Breast epithelium (tissue), 4 donors: ENCODE measurements around the gene SLC35F1. TPM values are rescaled to one million over a fixed set of nuclear protein-coding genes. Genes with fewer than 3 reads are reported as not detected.

ENCODE experiments used
- DNase-seq, 2 donors: peaks; one replicate each; pipeline ENCODE4 v3.0.0-alpha.2; 2019; ENCODE audit warnings: low spot score in 2 of 2
- H3K27ac ChIP-seq, 2 donors: fragments of 200-600 bp; sonication (generic) in 1 of 2; one replicate each; pipeline ENCODE4 v1.5.1; 2016 to 2019; ENCODE audit warnings: mild to moderate bottlenecking in 1 of 2
- H3K27me3 ChIP-seq, 2 donors: fragments of 200-600 bp; sonication (generic) in 1 of 2; one replicate each; pipeline versions ENCODE4 v1.5.1 to v1.6.0; 2017 to 2019; ENCODE audit warnings: control low read depth in 1 of 2, mild to moderate bottlenecking in 1 of 2
- H3K36me3 ChIP-seq: fragments of 200-600 bp; one replicate; pipeline ENCODE4 v1.5.1; 2019
- H3K4me1 ChIP-seq, 2 donors: fragments of 200-600 bp; sonication (generic); one replicate each; pipeline ENCODE4 v1.5.1; 2016 to 2019; ENCODE audit warnings: control low read depth in 1 of 2
- H3K4me3 ChIP-seq, 3 donors: fragments of 200-600 bp; sonication (generic); 1 replicate in 2 of 3; 2 replicates in 1 of 3; pipeline ENCODE4 v1.5.1; 2016 to 2019; ENCODE audit warnings: mild to moderate bottlenecking in 3 of 3, moderate library complexity in 2 of 3
- H3K9me3 ChIP-seq, 2 donors: fragments of 200-600 bp; sonication (generic) in 1 of 2; one replicate each; pipeline ENCODE4 v1.5.1; 2016 to 2019; ENCODE audit warnings: control low read depth in 1 of 2
- CTCF ChIP-seq, 3 donors: fragments of 450-650 bp; IDR thresholded peaks; one replicate each; pipeline ENCODE4 v1.5.1; 2016 to 2017; ENCODE audit warnings: antibody characterized with exemption in 3 of 3, mild to moderate bottlenecking in 3 of 3, moderate library complexity in 3 of 3
- POLR2A ChIP-seq: fragments of 450-650 bp; IDR thresholded peaks from one replicate; pipeline ENCODE4 v1.6.1; 2016; ENCODE audit warnings: antibody characterized with exemption, mild to moderate bottlenecking, moderate library complexity
- POLR2AphosphoS5 ChIP-seq, 3 donors: sonication (generic); formaldehyde crosslinking; IDR thresholded peaks; one replicate each; pipeline ENCODE4 v1.6.1; 2017; ENCODE audit warnings: antibody characterized with exemption in 3 of 3
- intact Hi-C: fragments of 100-400 bp; cut with DNase I; formaldehyde crosslinking; loops from one replicate; pipeline ENCODE4 v1.15.1; 2023; ENCODE audit warnings: low total_unique reads
- total RNA-seq, 3 donors: library from RNA; depleted of rRNA; stranded (reverse); fragments of >200 nt; gene quantifications; one replicate each; pipeline ENCODE4 v1.1.0, GENCODE V29; 2016

The SLC35F1 gene
- total RNA-seq, 3 donors from 2014 or later: 0.66 to 2.5 (median 0.80) TPM

- no peak for DNase-seq
- H3K4me3 ChIP-seq: no peak overlapping the region
- intact Hi-C loops: no loop called here
- H3K36me3 ChIP-seq: no peaks in the 10 kb centered on the region
- no peaks in the 10 kb centered on the region for H3K27me3 ChIP-seq
- no peak overlapping the region for H3K27ac ChIP-seq
- no peaks in the 10 kb centered on the region for H3K9me3 ChIP-seq
- TF ChIP-seq POLR2AphosphoS5 (IDR thresholded peaks at IDR 0.05) (no peak), CTCF (IDR thresholded peaks at IDR 0.05) (no peak), POLR2A (no peak)
- H3K4me1 ChIP-seq: no peaks in the 10 kb centered on the region
Measured at GRCh38 chr6:118134736-118135135, 227.7 kb downstream of the SLC35F1 start.

GRCh38 chr6:118135371-118135770 lies 228.3 kb downstream of the SLC35F1 start:
- H3K4me1 ChIP-seq: no peaks in the 10 kb centered on the region
- no peak for TF ChIP-seq POLR2AphosphoS5 (IDR thresholded peaks at IDR 0.05)
- DNase-seq: no peak
- H3K27me3 ChIP-seq: no peaks in the 10 kb centered on the region
- H3K36me3 ChIP-seq: no peaks in the 10 kb centered on the region
- H3K27ac ChIP-seq: no peak overlapping the region
- no peak overlapping the region for H3K4me3 ChIP-seq
- intact Hi-C loops: no loop called here
- H3K9me3 ChIP-seq: no peaks in the 10 kb centered on the region

- Histone ChIP-seq H3K36me3 (no peaks in the 10 kb centered on the region), H3K27me3 (no peaks in the 10 kb centered on the region), H3K4me3 (no peak overlapping the region), H3K4me1 (no peaks in the 10 kb centered on the region), H3K9me3 (no peaks in the 10 kb centered on the region), H3K27ac (no peak overlapping the region)
- intact Hi-C loops: no loop called here
- DNase-seq: no peak
- TF ChIP-seq POLR2AphosphoS5 (IDR thresholded peaks at IDR 0.05): no peak
- no peak for TF ChIP-seq CTCF (IDR thresholded peaks at IDR 0.05)
- no peak for TF ChIP-seq POLR2A
Measured at GRCh38 chr6:118141211-118141610, 234.1 kb downstream of the SLC35F1 start.

- TF ChIP-seq POLR2AphosphoS5 (IDR thresholded peaks at IDR 0.05) (no peak), POLR2A (no peak), CTCF (IDR thresholded peaks at IDR 0.05) (no peak)
- Histone ChIP-seq H3K9me3 (no peaks in the 10 kb centered on the region), H3K4me3 (no peak overlapping the region), H3K36me3 (no peaks in the 10 kb centered on the region), H3K27ac (no peak overlapping the region), H3K27me3 (no peaks in the 10 kb centered on the region), H3K4me1 (no peaks in the 10 kb centered on the region)
- DNase-seq: no peak
- intact Hi-C loops: no loop called here
Measured at GRCh38 chr6:118146584-118146983, 239.5 kb downstream of the SLC35F1 start.

- no peak for TF ChIP-seq POLR2AphosphoS5 (IDR thresholded peaks at IDR 0.05)
- no peak overlapping the region for H3K4me3 ChIP-seq
- intact Hi-C loops: no loop called here
- H3K27ac ChIP-seq: no peak overlapping the region
- H3K4me1 ChIP-seq: no peaks in the 10 kb centered on the region
- no peaks in the 10 kb centered on the region for H3K9me3 ChIP-seq
- DNase-seq: no peak
- no peaks in the 10 kb centered on the region for H3K36me3 ChIP-seq
- no peaks in the 10 kb centered on the region for H3K27me3 ChIP-seq
Measured at GRCh38 chr6:118147511-118147910, 240.4 kb downstream of the SLC35F1 start.

GRCh38 chr6:118148561-118148960 lies 241.5 kb downstream of the SLC35F1 start:
- Histone ChIP-seq H3K27ac (no peak overlapping the region), H3K4me1 (no peaks in the 10 kb centered on the region), H3K36me3 (no peaks in the 10 kb centered on the region), H3K9me3 (no peaks in the 10 kb centered on the region), H3K4me3 (no peak overlapping the region), H3K27me3 (no peaks in the 10 kb centered on the region)
- DNase-seq: no peak
- no peak for TF ChIP-seq POLR2A
- no peak for TF ChIP-seq CTCF (IDR thresholded peaks at IDR 0.05)
- no peak for TF ChIP-seq POLR2AphosphoS5 (IDR thresholded peaks at IDR 0.05)
- intact Hi-C loops: no loop called here
